Spinal cord (tissue), 10 donors: ENCODE measurements around the gene NUP98. TPM values are rescaled to one million over a fixed set of nuclear protein-coding genes. Genes with fewer than 3 reads are reported as not detected.

Source experiments
- DNase-seq, 6 donors: peaks; one replicate each; pipeline versions ENCODE4 v3.0.0 to v3.0.0-alpha.2; 2013 to 2015; ENCODE audit warnings: low spot score in 6 of 6, low read depth in 4 of 6
- H3K27ac ChIP-seq: one replicate; pipeline ENCODE4 v1.5.1; 2013; ENCODE audit warnings: low read depth, low read length, control low read depth
- H3K27me3 ChIP-seq: one replicate; pipeline ENCODE4 v1.6.1; 2013; ENCODE audit warnings: low read length; ENCODE audit not compliant: control insufficient read depth, insufficient read depth
- H3K36me3 ChIP-seq: one replicate; pipeline ENCODE4 v1.6.1; 2013; ENCODE audit warnings: low read length; ENCODE audit not compliant: control insufficient read depth, insufficient read depth
- H3K4me1 ChIP-seq: one replicate; pipeline ENCODE4 v1.6.1; 2013; ENCODE audit warnings: low read length; ENCODE audit not compliant: control insufficient read depth, insufficient read depth
- H3K4me3 ChIP-seq: one replicate; pipeline ENCODE4 v1.5.1; 2013; ENCODE audit warnings: low read depth, low read length, control low read depth
- H3K9me3 ChIP-seq: one replicate; pipeline ENCODE4 v1.6.1; 2013; ENCODE audit warnings: low read length; ENCODE audit not compliant: control insufficient read depth, insufficient read depth
- WGBS: methylation state at CpG from one replicate; pipeline ENCODE4 v1.1.5; 2013; ENCODE audit warnings: missing lambda C conversion rate; ENCODE audit not compliant: insufficient coverage; 5-methylcytosine and 5-hydroxymethylcytosine counted together
- polyA plus RNA-seq, 2 donors: library from polyadenylated mRNA; unstranded; fragments of 120-200 nt; gene quantifications; one replicate each; pipeline ENCODE4 v1.2.1, GENCODE V29; 2013; ENCODE audit not compliant: insufficient read length in 2 of 2
- total RNA-seq, 2 donors: library from RNA; depleted of rRNA in 1 of 2; stranded (reverse); fragments of 120-200 nt in 1 of 2; fragments of >200 nt in 1 of 2; gene quantifications; one replicate each; pipeline versions ENCODE4 v1.2.3 to v1.2.4, GENCODE V29; 2013 to 2014
- donor health status: healthy.

NUP98 gene
- total and polyA plus RNA-seq, 4 donors, result 36.0 to 72.7 (median 52.1) TPM

DNA sequence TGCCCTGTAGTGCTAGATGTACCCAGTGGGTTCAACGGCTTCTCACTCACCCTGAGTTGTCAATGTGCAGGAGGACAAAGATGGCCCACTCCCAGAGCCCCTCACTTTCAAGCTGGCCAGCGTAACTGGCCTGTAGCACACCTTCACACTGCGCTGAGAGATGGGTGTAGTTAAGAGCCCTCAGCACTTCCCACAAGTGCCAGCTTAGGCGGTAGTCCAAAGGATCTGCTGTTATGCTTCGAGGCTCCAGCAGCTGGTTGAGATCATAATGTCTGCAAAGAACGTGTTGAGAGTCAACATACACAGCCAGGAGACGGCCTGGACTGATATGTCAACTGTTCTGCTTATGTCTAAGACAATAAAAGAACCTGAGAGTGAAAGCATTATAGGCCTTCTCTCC lies 111.4 kb downstream of the NUP98 start:
- no peaks in the 10 kb centered on the region for H3K9me3 ChIP-seq
- H3K4me3 ChIP-seq, result no peak overlapping the region
- H3K27me3 ChIP-seq, result no peaks in the 10 kb centered on the region
- no peak for DNase-seq
- WGBS, result 90% methylated on average over 2 of the region's 7 CpGs
- no peaks in the 10 kb centered on the region for H3K4me1 ChIP-seq
- no peak overlapping the region for H3K27ac ChIP-seq
- H3K36me3 ChIP-seq, result peaks cover 44% of the 10 kb centered on the region

GRCh38 chr11:3684819-3685172 lies 112.6 kb downstream of the NUP98 start:
- Histone ChIP-seq H3K27me3 (no peaks in the 10 kb centered on the region), H3K27ac (no peak overlapping the region)

GRCh38 chr11:3684129-3684818 lies 113.1 kb downstream of the NUP98 start:
- Histone ChIP-seq H3K27me3 (no peaks in the 10 kb centered on the region), H3K27ac (no peak overlapping the region), H3K4me3 (no peak overlapping the region), H3K36me3 (peaks cover 46% of the 10 kb centered on the region), H3K9me3 (no peaks in the 10 kb centered on the region), H3K4me1 (no peaks in the 10 kb centered on the region)
- no peak for DNase-seq
- WGBS, result 96% methylated on average over 6 of the region's 12 CpGs

More at GRCh38 chr11:3684819-3685172, 112.6 kb downstream of the NUP98 start:
- H3K36me3 ChIP-seq, result peaks cover 47% of the 10 kb centered on the region
- no peaks in the 10 kb centered on the region for H3K4me1 ChIP-seq
- H3K4me3 ChIP-seq, result no peak overlapping the region
- no CpG with 5 or more reads among the region's 2 CpGs for WGBS
- H3K9me3 ChIP-seq, result no peaks in the 10 kb centered on the region
- DNase-seq, result no peak

DNA sequence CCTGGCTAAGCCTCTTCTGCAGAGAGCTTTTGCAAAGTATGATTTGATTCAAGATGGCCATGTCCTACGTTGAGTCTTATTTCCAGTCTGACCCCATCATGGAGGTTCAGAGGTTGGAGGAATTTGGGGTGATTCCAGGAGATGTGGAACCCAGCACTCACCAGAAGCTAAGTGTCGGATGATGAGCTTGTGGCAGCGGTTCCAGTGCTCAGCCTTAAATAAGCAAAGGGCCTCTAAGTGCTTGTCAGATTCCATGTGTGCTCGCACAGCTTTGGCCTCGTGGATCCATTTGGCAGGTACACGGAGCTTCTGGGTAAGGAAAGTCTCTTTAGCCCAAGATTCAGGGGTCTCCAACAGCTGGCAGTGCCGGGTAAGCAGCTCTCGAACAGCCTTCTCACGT lies 114.3 kb downstream of the NUP98 start:
- Histone ChIP-seq H3K4me3 (no peak overlapping the region), H3K27me3 (no peaks in the 10 kb centered on the region), H3K36me3 (peaks cover 52% of the 10 kb centered on the region), H3K9me3 (no peaks in the 10 kb centered on the region), H3K4me1 (no peaks in the 10 kb centered on the region), H3K27ac (no peak overlapping the region)
- 97% methylated on average over 3 of the region's 9 CpGs for WGBS
- DNase-seq, result no peak

DNA sequence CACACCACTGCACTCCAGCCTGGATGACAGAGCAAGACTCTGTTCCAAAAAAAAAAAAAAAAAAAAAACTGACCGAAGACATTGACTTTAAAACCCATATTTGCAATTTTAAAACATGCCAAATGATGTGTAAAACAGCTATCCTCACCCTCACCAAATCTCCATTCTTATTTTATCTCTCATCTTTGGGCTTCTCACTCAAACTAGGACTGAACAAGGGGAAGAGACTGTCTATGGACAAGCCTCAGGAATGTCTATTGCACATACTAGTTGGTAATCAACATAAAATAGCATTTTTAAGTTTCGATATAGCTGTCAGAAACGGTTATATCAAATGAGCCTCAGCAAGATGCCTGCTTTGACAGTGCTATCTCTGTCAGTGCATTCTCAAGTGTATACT lies 118.3 kb downstream of the NUP98 start:
- WGBS, result 90% methylated on average over 2 of the region's 3 CpGs
- H3K4me1 ChIP-seq, result no peaks in the 10 kb centered on the region
- H3K36me3 ChIP-seq, result peaks cover 59% of the 10 kb centered on the region
- H3K9me3 ChIP-seq, result no peaks in the 10 kb centered on the region
- H3K4me3 ChIP-seq, result no peak overlapping the region
- no peak for DNase-seq
- no peak overlapping the region for H3K27ac ChIP-seq
- H3K27me3 ChIP-seq, result no peaks in the 10 kb centered on the region

DNA sequence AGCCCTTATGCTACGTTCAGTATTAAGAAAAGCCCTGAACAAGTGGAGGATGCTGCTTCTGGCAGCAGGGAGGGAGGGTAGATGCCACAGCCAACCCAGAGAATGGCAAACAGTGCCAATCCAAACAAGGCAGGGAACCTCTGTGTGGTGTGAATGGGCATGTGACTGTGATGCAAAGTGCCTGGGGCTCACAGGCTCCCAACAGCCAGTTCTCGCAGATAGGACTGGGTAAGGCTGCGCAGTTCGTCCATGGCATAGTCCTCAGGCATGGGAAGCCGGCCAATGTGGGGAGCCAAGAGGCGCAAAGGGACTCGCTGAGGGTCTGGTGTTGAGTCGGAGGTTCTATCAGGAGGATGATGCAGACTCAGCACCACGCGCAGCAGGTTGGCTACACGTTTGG lies 121.4 kb downstream of the NUP98 start:
- H3K27ac ChIP-seq, result no peak overlapping the region
- no peaks in the 10 kb centered on the region for H3K4me1 ChIP-seq
- 97% methylated on average over 10 of the region's 11 CpGs for WGBS
- peaks cover 63% of the 10 kb centered on the region for H3K36me3 ChIP-seq
- no peaks in the 10 kb centered on the region for H3K9me3 ChIP-seq
- DNase-seq, result no peak
- H3K27me3 ChIP-seq, result no peaks in the 10 kb centered on the region
- H3K4me3 ChIP-seq, result no peak overlapping the region

GRCh38 chr11:3674189-3674588 lies 123.2 kb downstream of the NUP98 start:
- no peaks in the 10 kb centered on the region for H3K27me3 ChIP-seq
- H3K27ac ChIP-seq, result no peak overlapping the region
- no peak overlapping the region for H3K4me3 ChIP-seq
- no peak for DNase-seq
- WGBS, result 100% methylated on average over 1 of the region's 1 CpG
- H3K4me1 ChIP-seq, result no peaks in the 10 kb centered on the region
- H3K36me3 ChIP-seq, result peaks cover 67% of the 10 kb centered on the region
- no peaks in the 10 kb centered on the region for H3K9me3 ChIP-seq

DNA sequence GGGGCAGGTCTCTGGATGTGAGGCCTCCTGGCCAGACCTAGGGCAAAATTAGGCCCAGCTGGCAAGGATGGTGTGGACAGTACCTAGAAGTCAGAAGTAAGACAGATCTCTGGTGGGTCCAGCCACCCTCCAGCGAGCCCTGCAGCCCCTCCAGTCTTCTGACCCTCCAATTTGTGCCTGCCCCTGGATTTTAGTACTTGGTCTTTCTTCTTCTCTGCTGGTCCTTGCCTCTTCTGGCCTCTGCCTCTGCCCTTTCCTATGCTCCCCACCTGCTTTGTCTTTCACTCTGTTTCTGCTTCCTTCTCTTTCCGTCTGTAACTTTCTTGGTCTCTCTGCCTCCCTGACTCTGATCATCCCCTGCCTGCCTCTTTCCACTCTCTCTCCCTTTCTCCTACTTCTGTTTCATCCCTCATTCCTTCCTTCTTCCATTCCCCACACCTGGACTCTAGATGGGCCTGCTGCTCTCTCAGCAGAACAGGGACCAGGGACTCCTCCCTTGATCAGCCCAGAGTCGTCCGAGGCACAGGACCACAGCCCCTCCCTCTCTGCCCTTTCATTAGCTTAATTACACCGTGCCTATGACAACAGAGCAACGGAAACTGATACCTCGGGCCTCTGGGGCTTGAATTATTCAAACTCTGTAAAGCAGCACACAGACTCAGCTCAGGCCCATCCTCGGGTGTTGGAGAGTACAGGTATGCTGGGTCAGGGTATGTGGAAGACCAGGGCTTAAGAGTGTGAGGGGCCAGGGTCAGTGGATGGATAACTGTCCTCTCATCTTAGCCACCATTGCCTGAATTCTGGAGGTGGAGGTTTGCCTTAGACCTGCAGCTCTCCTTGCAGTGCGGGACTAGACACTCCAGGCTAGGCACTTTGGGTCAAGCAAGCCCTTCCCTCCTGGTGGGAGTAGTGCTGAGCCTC lies 125.8 kb downstream of the NUP98 start, which contains the start of gene CHRNA10:
Gene CHRNA10 (minus strand): TSS at position 51 of the 921 bp plus-strand sequence. CDS start 72 bp downstream, outside the sequence.
- WGBS, result 65% methylated on average over 5 of the region's 9 CpGs
- H3K9me3 ChIP-seq, result no peaks in the 10 kb centered on the region
- H3K36me3 ChIP-seq, result peaks cover 77% of the 10 kb centered on the region
- H3K27me3 ChIP-seq, result no peaks in the 10 kb centered on the region
- no peak within 1 kb of the TSS for H3K4me3 ChIP-seq
- DNase-seq, result no peak
- H3K27ac ChIP-seq, result no peak within 1 kb of the TSS
- H3K4me1 ChIP-seq, result no peaks in the 10 kb centered on the region

GRCh38 chr11:3669742-3670183 lies 127.6 kb downstream of the NUP98 start:
- DNase-seq, result no peak
- no peaks in the 10 kb centered on the region for H3K27me3 ChIP-seq
- no peaks in the 10 kb centered on the region for H3K4me1 ChIP-seq
- H3K36me3 ChIP-seq, result peaks cover 78% of the 10 kb centered on the region
- WGBS, result 95% methylated on average over 5 of the region's 5 CpGs
- H3K4me3 ChIP-seq, result no peak overlapping the region
- no peak overlapping the region for H3K27ac ChIP-seq
- H3K9me3 ChIP-seq, result no peaks in the 10 kb centered on the region
